Urothelium cell line (cell line): ENCODE measurements around the gene BCAT1.
A peak's percentile ranks its signal among the peaks of the same experiment; 100 is the strongest.

ENCODE experiments used
- DNase-seq: peaks from one replicate; pipeline ENCODE4 v3.0.0; 2011; ENCODE audit warnings: low spot score, mixed read lengths
- FAIRE-seq: peaks from 2 replicates; lab custom pipeline; 2011; peaks lifted over from hg19 to GRCh38; lab: Jason Lieb, UNC

Gene BCAT1

DNA sequence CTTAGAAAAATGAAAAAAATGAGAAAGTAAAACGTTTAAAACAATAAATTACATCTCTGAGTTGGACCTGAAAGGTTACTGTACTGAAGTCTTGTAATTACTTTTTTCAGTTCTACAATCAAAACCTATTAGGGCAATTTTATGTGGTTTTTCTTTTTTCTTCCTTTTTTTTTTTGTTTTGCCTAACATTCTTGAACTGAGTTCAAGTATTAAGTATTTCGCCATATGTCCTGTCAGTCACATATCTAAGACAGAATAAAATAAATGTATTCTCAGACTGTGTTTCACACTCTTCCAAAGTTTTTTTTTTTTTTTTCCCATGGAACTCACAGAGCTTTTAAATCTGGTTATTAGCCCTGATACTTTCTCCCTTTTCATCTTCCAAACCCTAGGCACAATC lies 172.0 kb downstream of the BCAT1 start:
- DNase-seq (no peak), FAIRE-seq (no peak)

DNA sequence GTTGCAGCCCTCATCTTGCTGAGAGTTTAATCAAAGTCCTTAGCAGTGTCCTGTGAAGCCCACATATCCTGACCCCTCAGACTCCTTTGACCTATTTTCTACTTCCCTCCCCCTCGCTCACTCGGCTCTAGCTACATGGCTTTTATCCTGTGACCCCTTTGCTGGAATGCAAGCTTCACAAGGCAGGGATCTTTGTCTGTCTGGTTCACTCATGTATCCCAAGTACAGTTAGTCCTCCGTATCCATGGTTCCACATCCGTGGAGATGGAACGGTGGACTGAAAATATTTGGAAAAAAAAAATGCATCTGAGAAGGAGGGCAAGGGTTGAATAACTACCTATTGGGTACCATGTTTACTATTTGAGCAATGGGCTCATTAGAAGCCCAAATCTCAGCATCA lies 173.8 kb downstream of the BCAT1 start:
- DNase-seq (no peak), FAIRE-seq (no peak)

DNA sequence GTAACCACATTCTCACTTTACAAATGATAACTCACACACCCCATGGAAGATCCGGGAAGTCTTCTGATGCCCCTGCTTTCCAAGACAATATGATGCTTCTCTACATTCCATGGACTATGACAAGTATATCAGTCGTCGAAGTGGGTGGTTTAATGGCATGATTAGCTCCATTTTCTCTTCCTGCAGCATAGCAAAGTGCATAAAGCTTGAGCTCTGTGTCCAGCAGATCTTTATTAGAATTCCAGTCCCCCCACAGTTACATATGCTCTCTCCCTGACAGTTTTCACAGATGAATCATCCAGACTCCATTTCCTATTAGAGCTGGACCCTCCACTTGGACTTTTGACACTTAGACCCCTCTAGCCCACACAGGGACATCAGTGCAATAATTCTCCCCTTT lies 174.9 kb downstream of the BCAT1 start:
- no peak for FAIRE-seq
- DNase-seq = no peak

DNA sequence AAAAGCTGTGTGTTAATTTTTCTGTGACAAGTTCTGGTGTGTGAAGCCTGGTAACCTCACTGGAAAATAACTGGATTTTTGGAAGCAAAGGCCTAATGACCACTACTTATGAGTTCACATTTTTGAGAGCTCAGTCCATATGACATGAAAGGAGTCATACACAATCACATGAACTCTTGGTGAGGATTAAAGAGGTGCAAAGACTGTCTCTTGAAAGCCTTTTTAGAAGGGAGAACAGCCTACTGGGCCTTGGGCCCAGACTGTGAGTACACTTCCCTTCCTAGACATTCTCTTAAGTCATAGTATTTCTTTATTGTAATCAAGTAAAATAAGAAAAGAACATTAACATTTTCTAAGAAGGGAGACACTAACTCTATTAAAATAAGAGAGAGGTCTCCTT lies 176.1 kb downstream of the BCAT1 start:
- no peak for FAIRE-seq

DNA sequence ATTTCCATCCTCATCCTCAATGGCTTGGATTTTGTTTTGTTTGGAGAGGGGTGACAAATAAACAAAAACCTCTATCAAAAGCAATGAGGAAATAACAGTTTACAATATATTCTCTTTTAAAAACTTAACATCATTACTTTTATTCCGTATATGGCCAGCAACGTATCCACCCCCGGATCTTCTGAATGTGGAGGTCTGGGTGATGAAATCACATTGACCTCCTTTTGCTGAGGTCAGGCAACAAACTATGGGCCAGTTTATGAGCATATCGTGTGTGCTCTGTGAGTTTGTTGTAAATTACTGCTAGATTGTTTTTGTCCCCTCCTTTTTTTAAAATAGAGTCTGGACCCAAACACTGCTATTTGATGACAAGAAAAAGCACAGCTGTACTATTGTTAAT lies 178.1 kb downstream of the BCAT1 start:
- FAIRE-seq (no peak), DNase-seq (no peak)

More for the DNA sequence above, 176.1 kb downstream of the BCAT1 start:
- no peak for DNase-seq

DNA sequence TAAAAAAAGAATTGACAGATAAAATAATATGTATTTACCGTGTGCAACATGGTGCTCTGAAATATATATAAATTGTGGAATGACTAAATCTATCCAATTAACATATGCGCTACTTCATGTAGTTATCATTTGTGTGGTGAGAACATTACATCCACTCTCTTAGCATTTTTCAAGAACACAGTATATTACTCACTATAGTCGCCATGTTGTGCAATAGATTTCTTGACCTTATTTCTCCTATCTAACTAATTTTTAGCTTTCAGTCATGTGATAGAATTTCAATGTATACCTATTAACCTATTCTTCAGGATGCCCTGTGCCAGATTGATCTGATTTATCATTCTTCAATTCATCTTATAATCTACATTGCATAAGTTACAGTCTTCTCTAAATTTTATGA lies 178.6 kb downstream of the BCAT1 start:
- FAIRE-seq (no peak), DNase-seq (no peak)

DNA sequence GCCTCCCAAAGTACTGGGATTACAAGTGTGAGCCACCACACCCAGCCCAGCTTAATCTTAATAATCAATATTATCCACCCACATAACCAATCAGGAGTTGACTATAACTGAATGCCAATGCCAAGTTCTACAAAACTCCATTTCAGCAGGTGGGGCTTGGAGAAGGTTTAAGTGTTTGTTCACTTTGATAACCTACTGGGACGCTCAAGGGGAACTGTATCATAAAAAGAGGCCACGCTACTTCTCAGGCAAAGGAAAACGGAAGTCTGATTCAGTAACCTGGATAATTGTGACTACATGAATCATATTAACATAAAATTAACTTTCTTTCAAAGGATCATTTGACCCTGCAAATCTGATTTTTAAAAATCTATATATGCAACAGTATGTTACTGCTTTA lies 179.2 kb downstream of the BCAT1 start:
- FAIRE-seq (no peak), DNase-seq (no peak)

DNA sequence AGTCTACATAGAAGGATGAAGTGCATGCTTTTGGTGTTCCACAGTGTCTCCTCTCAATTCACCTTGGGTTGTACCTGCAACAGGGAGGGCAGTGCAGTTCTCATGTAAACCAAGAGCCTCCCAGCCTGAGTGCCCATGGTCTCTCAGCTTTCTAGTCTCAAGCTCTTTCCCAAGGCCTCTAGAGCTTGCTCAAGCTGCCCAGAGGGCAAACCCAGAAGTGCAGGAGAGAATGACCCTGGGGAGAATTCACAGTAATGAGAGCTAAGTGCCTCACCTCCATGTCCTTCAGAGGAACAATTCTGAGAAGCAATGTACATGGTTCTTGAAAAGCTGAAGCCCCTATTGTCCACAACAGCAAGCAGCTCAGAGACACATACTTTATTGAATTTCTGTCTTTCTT lies 180.5 kb downstream of the BCAT1 start:
- FAIRE-seq = no peak
- no peak for DNase-seq

DNA sequence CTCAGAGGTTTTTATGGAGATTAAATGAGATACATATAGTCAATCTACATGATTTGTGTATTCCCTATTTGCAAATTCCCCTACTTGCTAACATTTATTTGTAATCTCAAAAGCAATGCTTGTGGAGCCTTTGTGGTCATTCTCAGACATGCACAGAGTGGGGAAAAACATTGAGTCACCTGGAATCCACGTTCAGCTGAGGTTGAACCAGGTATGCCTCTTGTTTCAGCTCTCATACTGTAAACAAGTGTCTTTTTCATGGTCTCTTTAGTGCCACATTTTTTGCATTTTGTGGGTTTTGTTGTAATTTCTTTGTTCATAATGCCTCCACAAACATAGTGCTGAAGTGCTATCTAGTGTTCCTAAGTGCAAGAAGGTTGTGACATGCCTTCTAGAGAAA lies 181.9 kb downstream of the BCAT1 start:
- FAIRE-seq (no peak), DNase-seq (no peak)

DNA sequence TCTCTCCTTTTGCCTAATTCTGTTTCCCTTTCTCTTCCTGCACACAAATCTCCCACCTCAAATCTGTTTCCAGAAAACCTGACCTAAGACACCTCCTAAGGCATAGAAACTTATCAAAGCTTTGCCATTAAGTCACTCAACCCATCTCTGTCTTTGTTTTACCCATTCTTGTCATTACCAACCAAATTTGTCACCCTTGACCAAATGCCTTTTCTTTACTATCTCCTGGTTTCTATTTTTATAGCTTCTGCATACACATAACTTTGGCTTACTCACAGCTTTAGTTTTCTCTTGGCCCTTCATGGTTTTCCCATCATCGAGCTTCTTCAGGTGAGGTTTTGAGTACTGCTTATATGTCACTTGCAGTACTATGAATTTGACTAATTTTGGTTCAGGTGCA lies 184.2 kb downstream of the BCAT1 start:
- FAIRE-seq (no peak), DNase-seq (no peak)

DNA sequence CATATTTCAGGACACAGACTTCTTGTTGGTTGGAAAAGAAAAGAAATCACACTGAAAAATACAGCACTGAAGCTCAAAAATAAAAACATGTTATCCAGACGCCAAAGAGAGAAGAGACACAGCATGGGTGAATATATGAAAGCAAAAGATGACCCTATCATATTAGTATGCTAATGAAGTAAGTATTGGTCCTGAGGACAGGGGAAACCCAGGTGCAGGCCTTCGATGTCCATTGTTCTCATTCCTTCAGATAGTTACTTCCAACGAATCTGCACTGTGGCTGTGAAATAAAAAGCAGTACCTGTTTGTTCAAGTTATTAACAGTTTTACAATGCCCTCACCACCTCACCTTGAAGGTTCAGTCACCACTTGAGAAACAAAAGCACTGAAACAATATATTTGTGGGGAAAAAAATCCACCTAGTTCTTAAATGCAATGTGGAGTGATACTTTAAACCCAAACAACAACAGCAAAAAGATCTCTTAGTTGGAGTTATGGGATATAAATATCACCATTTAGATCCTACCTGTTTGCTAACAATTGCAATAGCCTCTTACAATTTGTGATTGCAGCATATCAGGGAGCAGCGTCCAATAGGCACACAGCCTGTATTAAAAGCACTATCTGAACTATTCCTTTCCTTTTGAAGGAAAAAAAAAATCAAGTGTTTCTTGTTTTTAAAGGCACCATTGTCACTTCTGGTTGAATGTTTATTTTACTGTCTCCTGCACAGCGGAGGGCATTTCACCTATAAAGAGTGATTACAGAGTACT lies 188.1 kb downstream of the BCAT1 start:
- DNase-seq (no peak), FAIRE-seq (no peak)

DNA sequence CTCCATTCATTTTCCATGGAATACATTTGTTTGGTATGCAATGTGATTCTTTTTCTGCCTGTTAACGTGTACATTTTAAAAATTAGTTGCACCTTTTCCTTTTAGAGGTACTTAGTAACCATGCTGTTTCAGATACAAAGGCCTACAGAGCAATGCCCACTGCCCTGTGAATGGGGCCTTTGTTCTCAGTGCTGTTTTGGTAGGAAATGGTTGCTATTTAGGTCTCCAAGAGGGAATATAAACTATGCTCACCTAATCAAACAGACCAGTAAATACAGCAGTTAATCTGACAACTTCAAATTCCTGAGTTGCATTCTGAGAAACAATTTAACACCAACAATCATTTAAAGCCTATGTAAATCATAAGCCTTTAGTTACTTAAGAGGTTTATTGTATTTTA lies 188.7 kb downstream of the BCAT1 start:
- FAIRE-seq (no peak), DNase-seq (peak; percentile 42)
